DOHH2 (cell line): Measurements from ENCODE around the gene AKAP13.

ENCODE experiments used
- EZH2phosphoT487 ChIP-seq: fragments of 200-600 bp; sonication (generic); IDR thresholded peaks from 2 replicates; pipeline ENCODE4 v1.6.1; 2017; ENCODE audit warnings: borderline replicate concordance, mild to moderate bottlenecking, antibody characterized with exemption, low read length, moderate library complexity, mixed read lengths
- TF ChIP-seq, protein P1 (sequence below): fragments of 200-600 bp; sonication (generic); IDR thresholded peaks from one replicate; pipeline ENCODE4 v1.5.1; 2014; ENCODE audit warnings: antibody characterized with exemption, mild to moderate bottlenecking, low read depth, low read length; ENCODE audit not compliant: poor library complexity, severe bottlenecking

DNA sequence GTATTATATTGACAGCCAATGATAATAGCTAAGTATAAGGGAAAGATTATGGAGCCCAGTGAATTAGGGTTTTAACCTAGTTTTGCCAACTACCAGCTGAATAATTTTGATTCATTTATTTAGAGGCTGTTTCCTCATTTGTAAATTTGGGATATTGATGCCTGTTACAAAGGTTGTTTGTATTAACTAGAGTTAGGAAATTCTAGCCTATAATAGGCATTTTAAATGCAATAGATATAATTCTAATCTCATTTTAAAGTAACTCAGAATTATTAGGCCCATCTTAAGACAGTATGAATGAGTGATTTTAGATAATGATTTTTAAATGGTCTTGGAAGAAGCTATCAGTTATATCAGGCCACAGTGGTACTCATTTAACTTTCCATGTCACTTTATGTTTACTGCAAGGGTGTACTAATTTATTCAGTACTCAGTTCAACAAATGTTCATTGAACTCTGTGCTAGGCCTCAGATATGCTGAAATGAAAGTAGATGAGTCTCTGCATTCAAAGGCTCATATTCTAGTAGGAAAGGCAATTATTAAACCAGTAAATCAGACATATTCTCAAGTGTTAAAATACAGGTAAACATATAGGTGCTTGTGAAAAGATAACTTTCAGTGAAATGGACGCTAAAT lies 213.5 kb downstream of the AKAP13 start:
- TF ChIP-seq, protein P1, sequence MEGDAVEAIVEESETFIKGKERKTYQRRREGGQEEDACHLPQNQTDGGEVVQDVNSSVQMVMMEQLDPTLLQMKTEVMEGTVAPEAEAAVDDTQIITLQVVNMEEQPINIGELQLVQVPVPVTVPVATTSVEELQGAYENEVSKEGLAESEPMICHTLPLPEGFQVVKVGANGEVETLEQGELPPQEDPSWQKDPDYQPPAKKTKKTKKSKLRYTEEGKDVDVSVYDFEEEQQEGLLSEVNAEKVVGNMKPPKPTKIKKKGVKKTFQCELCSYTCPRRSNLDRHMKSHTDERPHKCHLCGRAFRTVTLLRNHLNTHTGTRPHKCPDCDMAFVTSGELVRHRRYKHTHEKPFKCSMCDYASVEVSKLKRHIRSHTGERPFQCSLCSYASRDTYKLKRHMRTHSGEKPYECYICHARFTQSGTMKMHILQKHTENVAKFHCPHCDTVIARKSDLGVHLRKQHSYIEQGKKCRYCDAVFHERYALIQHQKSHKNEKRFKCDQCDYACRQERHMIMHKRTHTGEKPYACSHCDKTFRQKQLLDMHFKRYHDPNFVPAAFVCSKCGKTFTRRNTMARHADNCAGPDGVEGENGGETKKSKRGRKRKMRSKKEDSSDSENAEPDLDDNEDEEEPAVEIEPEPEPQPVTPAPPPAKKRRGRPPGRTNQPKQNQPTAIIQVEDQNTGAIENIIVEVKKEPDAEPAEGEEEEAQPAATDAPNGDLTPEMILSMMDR: no peak
- no peak for TF ChIP-seq EZH2phosphoT487
